ENCODE measurements around the gene SLC16A5.
"Not testable (repeated sequence)": the region's sequence is repeated elsewhere in the genome, so short reads cannot be mapped to it uniquely, and the experiment has no call there.

SLC16A5 gene, protein sequence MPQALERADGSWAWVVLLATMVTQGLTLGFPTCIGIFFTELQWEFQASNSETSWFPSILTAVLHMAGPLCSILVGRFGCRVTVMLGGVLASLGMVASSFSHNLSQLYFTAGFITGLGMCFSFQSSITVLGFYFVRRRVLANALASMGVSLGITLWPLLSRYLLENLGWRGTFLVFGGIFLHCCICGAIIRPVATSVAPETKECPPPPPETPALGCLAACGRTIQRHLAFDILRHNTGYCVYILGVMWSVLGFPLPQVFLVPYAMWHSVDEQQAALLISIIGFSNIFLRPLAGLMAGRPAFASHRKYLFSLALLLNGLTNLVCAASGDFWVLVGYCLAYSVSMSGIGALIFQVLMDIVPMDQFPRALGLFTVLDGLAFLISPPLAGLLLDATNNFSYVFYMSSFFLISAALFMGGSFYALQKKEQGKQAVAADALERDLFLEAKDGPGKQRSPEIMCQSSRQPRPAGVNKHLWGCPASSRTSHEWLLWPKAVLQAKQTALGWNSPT

GRCh38 chr17:75087558-75088453, at the start of gene SLC16A5:
Gene SLC16A5, plus strand, starts transcription at chr17:75087954. Its CDS starts 5,683 bp downstream, at chr17:75093637.
- TF ChIP-seq BHLHE40 (IDR thresholded peaks at IDR 0.05; ENCODE audit: borderline replicate concordance) (no peak), FOXK2 (IDR thresholded peaks at IDR 0.05) (no peak), ELF4 (IDR thresholded peaks at IDR 0.05) (no peak), ZNF384 (IDR thresholded peaks at IDR 0.05) (no peak), FOXM1 (IDR thresholded peaks at IDR 0.05; ENCODE audit: borderline replicate concordance) (no peak), PKNOX1 (IDR thresholded peaks at IDR 0.05) (no peak), HDGF (IDR thresholded peaks at IDR 0.05; ENCODE audit: borderline replicate concordance) (no peak), L3MBTL2 (conservative IDR thresholded peaks at IDR 0.05) (no peak), FOXA1 (IDR thresholded peaks at IDR 0.05) (no peak), SP1 (IDR thresholded peaks at IDR 0.05) (no peak), NFRKB (IDR thresholded peaks at IDR 0.05) (no peak), LEF1 (IDR thresholded peaks at IDR 0.05; ENCODE audit: borderline replicate concordance) (no peak)
- ChIA-PET POLR2A (interaction anchor here (1.0 to 2.5 kb wide), 6 partner anchors 9 to 23 kb away, joined by 3 to 10 read pairs (median 4); partner anchors contain the start of gene ARMC7), CTCF (interaction anchor here (0.7 to 1.8 kb wide), 4 partner anchors 12 to 84 kb away, joined by 3 to 7 read pairs (median 4); no protein-coding TSS in a partner anchor)
- peak; percentile 60 for DNase-seq (ENCODE audit: extremely low spot score)

DNA sequence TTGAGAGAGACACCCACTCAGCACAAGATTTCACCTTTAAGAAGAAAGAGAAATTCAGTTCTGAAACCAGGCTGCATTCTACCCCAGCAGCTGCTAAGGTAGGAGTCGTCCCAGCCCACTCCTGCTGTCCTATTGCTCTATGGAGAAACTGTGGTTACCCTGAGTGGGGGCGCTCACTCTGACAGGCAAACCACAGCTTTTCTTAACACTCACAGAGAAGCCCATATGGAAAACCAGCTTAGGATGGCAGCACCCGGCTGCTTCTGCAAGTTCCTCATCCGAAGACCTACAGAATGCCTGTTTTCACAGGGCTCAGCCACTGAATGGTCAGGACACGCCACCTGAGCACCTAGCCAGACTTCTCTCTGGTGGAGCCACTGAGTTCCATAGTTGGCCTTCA, 48.5 kb upstream of the SLC16A5 start:
- no peak for TF ChIP-seq ELF4 (IDR thresholded peaks at IDR 0.05)
- no peak for TF ChIP-seq ARNT (IDR thresholded peaks at IDR 0.05)
- no peak for TF ChIP-seq FOXK2 (IDR thresholded peaks at IDR 0.05)
- TF ChIP-seq ZNF384 (IDR thresholded peaks at IDR 0.05): no peak
- TF ChIP-seq SUZ12 (IDR thresholded peaks at IDR 0.05): no peak
- no peak for TF ChIP-seq HDGF (IDR thresholded peaks at IDR 0.05; ENCODE audit: borderline replicate concordance)
- TF ChIP-seq PKNOX1 (IDR thresholded peaks at IDR 0.05): no peak
- TF ChIP-seq BHLHE40 (IDR thresholded peaks at IDR 0.05; ENCODE audit: borderline replicate concordance): no peak
- TF ChIP-seq FOXA1 (IDR thresholded peaks at IDR 0.05): no peak
- TF ChIP-seq L3MBTL2 (conservative IDR thresholded peaks at IDR 0.05): no peak
- no peak for TF ChIP-seq SP1 (IDR thresholded peaks at IDR 0.05)
- no peak for TF ChIP-seq TARDBP (IDR thresholded peaks at IDR 0.05)
- no peak for TF ChIP-seq FOXM1 (IDR thresholded peaks at IDR 0.05; ENCODE audit: borderline replicate concordance)
- no peak for TF ChIP-seq LEF1 (IDR thresholded peaks at IDR 0.05; ENCODE audit: borderline replicate concordance)
- ChIA-PET POLR2A (interaction anchor here (1.4 kb wide), 1 partner anchor 8 kb away, joined by 3 read pairs; the partner anchor contains the start of genes ATP5PD and KCTD2), CTCF (no interaction called here)
- DNase-seq (ENCODE audit: extremely low spot score): no peak

DNA sequence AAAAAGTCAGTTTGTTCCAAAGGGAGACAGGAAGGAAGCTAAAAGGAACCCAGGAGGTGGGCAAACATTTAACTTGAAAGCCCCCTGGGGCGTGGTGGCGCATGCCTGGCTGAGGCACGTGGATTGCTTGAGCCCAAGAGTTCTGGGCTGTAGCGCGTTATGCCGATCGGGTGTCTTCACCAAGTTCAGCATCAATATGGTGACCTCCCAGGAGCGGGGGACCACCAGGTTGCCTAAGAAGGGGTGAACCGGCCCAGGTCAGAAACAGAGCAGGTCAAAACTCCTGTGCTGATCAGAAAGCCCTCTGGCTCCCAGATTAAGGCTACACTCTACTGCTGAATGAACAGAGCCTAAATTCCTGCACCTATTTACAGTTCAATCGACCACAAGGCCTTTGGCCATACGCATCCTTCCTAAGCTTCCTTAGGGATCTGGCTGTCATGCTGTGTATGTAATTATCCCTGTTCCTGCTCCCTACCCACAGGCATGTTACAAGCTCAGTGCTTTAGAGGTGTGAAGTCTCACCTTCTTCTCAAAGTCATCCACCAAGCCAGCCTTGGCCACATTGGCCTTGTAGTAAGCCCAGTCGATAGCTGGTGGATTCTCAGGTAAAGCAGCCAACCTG, 46.0 kb upstream of the SLC16A5 start:
- DNase-seq (ENCODE audit: extremely low spot score): no peak
- TF ChIP-seq ARNT (IDR thresholded peaks at IDR 0.05): no peak
- no peak for TF ChIP-seq CTBP1 (IDR thresholded peaks at IDR 0.05; ENCODE audit: borderline replicate concordance)
- TF ChIP-seq TARDBP (IDR thresholded peaks at IDR 0.05): no peak
- TF ChIP-seq FOXM1 (IDR thresholded peaks at IDR 0.05; ENCODE audit: borderline replicate concordance): no peak
- no peak for TF ChIP-seq LEF1 (IDR thresholded peaks at IDR 0.05; ENCODE audit: borderline replicate concordance)
- no peak for TF ChIP-seq HDGF (IDR thresholded peaks at IDR 0.05; ENCODE audit: borderline replicate concordance)
- TF ChIP-seq PKNOX1 (IDR thresholded peaks at IDR 0.05): no peak
- no peak for TF ChIP-seq SUZ12 (IDR thresholded peaks at IDR 0.05)
- no peak for TF ChIP-seq ELF4 (IDR thresholded peaks at IDR 0.05)
- no peak for TF ChIP-seq FOXK2 (IDR thresholded peaks at IDR 0.05)
- TF ChIP-seq FOXA1 (IDR thresholded peaks at IDR 0.05): no peak
- no peak for TF ChIP-seq SP1 (IDR thresholded peaks at IDR 0.05)
- no peak for TF ChIP-seq ZNF384 (IDR thresholded peaks at IDR 0.05)
- POLR2A ChIA-PET: interaction anchor here (1.5 to 1.8 kb wide), 2 partner anchors 29 to 54 kb away, joined by 4 to 8 read pairs; partner anchors contain the start of genes CDR2L and MRPL58
- CTCF ChIA-PET: interaction anchor here (0.6 to 0.7 kb wide), 2 partner anchors 88 to 201 kb away, joined by 3 to 4 read pairs; no protein-coding TSS in a partner anchor

GRCh38 chr17:75043789-75044188, 44.0 kb upstream of the SLC16A5 start:
- CTCF ChIA-PET: interaction anchor here (0.6 kb wide), 1 partner anchor 379 kb away, joined by 5 read pairs; no protein-coding TSS in a partner anchor
- POLR2A ChIA-PET; DNase-seq (ENCODE audit: extremely low spot score): not testable (repeated sequence)
- peak; percentile 64; the same call in 1 of the 2 replicates for TF ChIP-seq ZNF384 (IDR thresholded peaks at IDR 0.05)

DNA sequence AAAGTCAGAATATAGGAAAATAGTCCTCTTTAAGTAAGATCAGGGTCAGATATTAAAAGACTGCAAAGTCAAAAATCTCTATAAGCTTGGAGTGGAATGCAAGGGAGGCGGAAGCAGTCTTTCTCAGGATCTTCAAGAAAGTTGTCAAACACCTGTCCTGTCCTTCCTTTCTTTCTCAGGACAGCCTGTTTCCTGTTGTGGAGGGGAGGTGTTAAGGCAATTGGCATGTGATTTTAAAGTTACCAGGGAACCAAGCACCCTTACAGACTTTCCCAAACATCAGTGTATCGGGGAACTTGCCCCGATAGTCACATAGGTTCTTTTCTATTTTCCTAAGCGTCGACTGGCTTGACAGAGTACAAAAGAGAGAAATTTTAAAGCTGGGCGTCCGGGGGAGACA, 43.0 kb upstream of the SLC16A5 start:
- CTCF ChIA-PET: no interaction called here
- TF ChIP-seq PKNOX1 (IDR thresholded peaks at IDR 0.05) (no peak), CTBP1 (IDR thresholded peaks at IDR 0.05; ENCODE audit: borderline replicate concordance) (no peak), BHLHE40 (IDR thresholded peaks at IDR 0.05; ENCODE audit: borderline replicate concordance) (no peak), FOXA1 (IDR thresholded peaks at IDR 0.05) (no peak)
- POLR2A ChIA-PET: no interaction called here

GRCh38 chr17:75045946-75046406, 41.8 kb upstream of the SLC16A5 start:
- ChIA-PET POLR2A (interaction anchor here (0.5 to 3.5 kb wide), 6 partner anchors 10 to 68 kb away, joined by 3 to 31 read pairs (median 6); partner anchors contain the start of gene MRPL58), CTCF (interaction anchor here (0.7 kb wide), 1 partner anchor 117 kb away, joined by 3 read pairs; no protein-coding TSS in a partner anchor)

More for the DNA sequence above, 43.0 kb upstream of the SLC16A5 start:
- DNase-seq (ENCODE audit: extremely low spot score): no peak

More at GRCh38 chr17:75045946-75046406, 41.8 kb upstream of the SLC16A5 start:
- not testable (repeated sequence) for DNase-seq (ENCODE audit: extremely low spot score)

Measured in HEK293T (cell line).